HAP-1 (cell line): ENCODE results near the gene NR3C2.

Experiments
- DNase-seq, 2 experiments: peaks; one replicate each; pipeline ENCODE4 v3.0.0-alpha.2; 2016 to 2020; ENCODE audit warnings: low spot score in 2 of 2
- H3K27me3 ChIP-seq: fragments of 250-450 bp; sonication (Bioruptor Pico); 2 replicates; pipeline ENCODE4 v1.5.1; 2020; ENCODE audit warnings: low read depth, mild to moderate bottlenecking, moderate library complexity
- H3K36me3 ChIP-seq: fragments of 250-450 bp; sonication (Bioruptor Pico); replicated peaks from 2 replicates; pipeline ENCODE4 v1.5.1; 2020; ENCODE audit warnings: mild to moderate bottlenecking
- H3K4me1 ChIP-seq: fragments of 250-450 bp; sonication (Bioruptor Pico); 2 replicates; pipeline ENCODE4 v1.5.1; 2020; ENCODE audit warnings: mild to moderate bottlenecking
- H3K4me3 ChIP-seq: fragments of 250-450 bp; sonication (Bioruptor Pico); 2 replicates; pipeline ENCODE4 v1.5.1; 2020; ENCODE audit warnings: mild to moderate bottlenecking, moderate library complexity
- H3K9me3 ChIP-seq: fragments of 250-450 bp; sonication (Bioruptor Pico); 2 replicates; pipeline ENCODE4 v1.5.1; 2020; ENCODE audit warnings: mild to moderate bottlenecking, moderate library complexity
- in situ Hi-C: fragments of 300-500 bp; cut with MboI; formaldehyde crosslinking; loops from 3 replicates; pipeline ENCODE4 v1.14.3; 2020; ENCODE audit warnings: low sequenced_read_pairs, inconsistent platforms, mixed read lengths

The NR3C2 gene

DNA sequence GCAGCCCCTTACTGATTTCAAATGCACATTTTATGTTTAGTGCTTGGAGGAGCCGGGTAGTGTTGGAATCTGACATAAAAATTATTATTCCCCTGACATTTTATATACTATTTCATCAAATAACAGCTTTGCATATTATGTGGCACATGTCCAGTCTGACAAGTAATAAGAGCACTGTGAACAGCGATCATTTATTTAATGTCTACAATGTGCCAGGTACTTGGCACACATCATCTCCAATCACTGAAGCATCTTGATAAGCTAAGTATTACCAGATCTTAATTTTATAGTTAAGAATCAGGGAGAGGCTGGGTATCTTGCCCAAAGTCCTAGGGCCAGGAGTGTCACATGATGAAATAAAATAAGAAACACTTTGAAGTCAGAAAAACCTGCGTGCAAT is 197.2 kb downstream of the NR3C2 start:
- in situ Hi-C loops, result no loop called here
- Histone ChIP-seq H3K4me1 (no peaks in the 10 kb centered on the region), H3K36me3 (no peaks in the 10 kb centered on the region)

DNA sequence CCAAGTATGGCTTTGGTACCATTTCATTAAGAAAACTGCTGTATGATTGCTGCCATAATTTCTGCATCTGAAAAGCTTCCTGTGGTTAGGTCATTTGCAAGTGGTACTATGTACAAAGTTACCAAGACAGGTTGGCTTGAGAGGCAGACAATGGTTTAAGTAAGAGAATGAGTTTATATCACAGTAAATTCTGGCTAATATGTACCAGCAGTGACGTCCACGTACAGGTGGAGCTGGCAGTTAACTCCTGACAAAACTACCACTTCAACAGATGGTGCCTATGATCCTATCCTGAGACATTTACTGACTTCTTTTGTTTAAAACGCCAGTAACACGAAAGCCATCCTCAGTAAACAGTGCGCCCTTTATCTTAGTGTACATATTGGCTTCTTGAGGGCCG is 198.4 kb downstream of the NR3C2 start:
- no peaks in the 10 kb centered on the region for H3K9me3 ChIP-seq
- DNase-seq, result no peak
- H3K36me3 ChIP-seq, result no peaks in the 10 kb centered on the region

More for the DNA sequence above, 197.2 kb downstream of the NR3C2 start:
- no peak overlapping the region for H3K4me3 ChIP-seq
- no peaks in the 10 kb centered on the region for H3K9me3 ChIP-seq
- DNase-seq, result no peak
- H3K27me3 ChIP-seq, result no peaks in the 10 kb centered on the region

DNA sequence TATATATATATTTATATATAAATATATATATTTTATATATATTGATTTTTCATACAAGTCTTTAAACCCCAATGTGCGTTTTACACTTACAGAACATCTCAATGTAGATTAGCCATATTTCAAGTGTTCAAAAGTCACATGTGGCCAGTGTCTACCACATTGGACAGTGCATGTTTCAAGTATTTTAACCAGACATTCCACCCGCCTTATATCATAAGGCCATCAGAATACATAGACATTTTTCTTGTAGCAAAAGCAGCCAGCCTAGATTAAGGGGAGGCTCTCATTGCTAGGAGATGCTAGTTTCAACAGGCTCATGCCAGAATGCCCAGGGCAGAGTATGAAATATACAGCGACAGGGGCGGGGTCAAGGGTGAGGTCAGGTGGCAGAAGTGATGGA is 202.0 kb downstream of the NR3C2 start:
- Histone ChIP-seq H3K36me3 (no peaks in the 10 kb centered on the region), H3K9me3 (no peaks in the 10 kb centered on the region), H3K4me1 (no peaks in the 10 kb centered on the region), H3K4me3 (no peak overlapping the region), H3K27me3 (no peaks in the 10 kb centered on the region)
- DNase-seq, result no peak
- in situ Hi-C loops, result no loop called here

More for the DNA sequence above, 198.4 kb downstream of the NR3C2 start:
- no peaks in the 10 kb centered on the region for H3K4me1 ChIP-seq
- no peaks in the 10 kb centered on the region for H3K27me3 ChIP-seq
- in situ Hi-C loops, result no loop called here
- no peak overlapping the region for H3K4me3 ChIP-seq

DNA sequence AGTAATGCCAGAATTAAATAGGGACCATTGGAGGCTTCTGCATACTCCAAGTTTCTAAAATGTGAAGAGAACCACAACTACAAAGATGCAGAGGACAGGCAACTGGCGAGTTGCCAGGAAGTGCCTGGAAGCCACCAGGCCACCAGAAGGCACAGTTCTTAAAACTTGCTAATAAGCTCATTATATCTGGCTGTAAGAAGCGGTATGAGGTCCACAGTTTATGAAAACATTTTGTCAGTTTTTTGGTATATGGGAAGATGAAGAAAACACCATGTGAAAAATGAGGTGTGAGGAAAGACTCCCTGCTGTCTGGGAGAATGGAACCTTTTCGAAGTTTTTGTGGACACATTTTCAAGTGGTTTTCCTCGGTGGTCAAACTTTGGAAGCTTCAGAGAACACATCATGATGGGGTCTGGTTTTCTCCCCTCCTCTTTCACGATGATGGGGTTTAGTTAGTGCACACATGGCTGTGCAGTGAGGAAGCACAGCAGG is 202.7 kb downstream of the NR3C2 start:
- Histone ChIP-seq H3K4me1 (no peaks in the 10 kb centered on the region), H3K36me3 (no peaks in the 10 kb centered on the region), H3K9me3 (no peaks in the 10 kb centered on the region), H3K27me3 (no peaks in the 10 kb centered on the region), H3K4me3 (no peak overlapping the region)
- DNase-seq, result no peak
- in situ Hi-C loops, result no loop called here

DNA sequence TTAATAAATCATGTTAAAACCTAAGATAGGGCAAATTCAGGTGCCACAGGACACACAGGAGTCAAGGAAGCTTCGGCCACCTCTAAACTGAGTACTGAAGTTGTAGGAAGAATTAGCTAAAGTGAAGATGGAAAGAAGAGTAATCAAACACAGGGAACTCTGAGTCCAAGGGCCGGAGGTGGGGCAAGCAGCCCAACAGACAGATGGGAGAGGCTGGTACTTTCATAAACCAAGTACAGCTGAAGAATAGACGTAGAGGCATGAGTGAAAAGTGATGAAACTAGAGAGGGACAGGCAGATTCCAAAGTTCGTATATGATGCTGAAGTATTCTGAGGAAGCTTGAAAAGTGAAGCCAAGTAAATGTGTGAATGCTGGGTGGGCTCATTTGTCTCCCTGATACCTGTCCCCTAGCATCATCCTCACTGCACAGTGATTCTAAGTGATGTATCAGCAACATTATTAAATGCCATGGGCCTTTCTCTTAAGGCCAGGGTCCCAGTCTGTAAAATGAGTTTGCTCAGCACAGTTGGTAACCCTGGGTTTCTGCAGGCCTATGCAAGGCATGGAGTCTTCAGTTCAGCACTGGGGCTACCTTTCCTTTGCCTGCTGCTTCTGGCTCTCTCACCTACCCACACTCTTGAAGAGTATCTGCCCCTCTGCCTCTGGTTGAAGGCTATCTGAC is 203.3 kb downstream of the NR3C2 start:
- Histone ChIP-seq H3K4me1 (no peaks in the 10 kb centered on the region), H3K9me3 (no peaks in the 10 kb centered on the region), H3K4me3 (no peak overlapping the region), H3K27me3 (no peaks in the 10 kb centered on the region), H3K36me3 (no peaks in the 10 kb centered on the region)
- in situ Hi-C loops, result no loop called here
- no peak for DNase-seq

DNA sequence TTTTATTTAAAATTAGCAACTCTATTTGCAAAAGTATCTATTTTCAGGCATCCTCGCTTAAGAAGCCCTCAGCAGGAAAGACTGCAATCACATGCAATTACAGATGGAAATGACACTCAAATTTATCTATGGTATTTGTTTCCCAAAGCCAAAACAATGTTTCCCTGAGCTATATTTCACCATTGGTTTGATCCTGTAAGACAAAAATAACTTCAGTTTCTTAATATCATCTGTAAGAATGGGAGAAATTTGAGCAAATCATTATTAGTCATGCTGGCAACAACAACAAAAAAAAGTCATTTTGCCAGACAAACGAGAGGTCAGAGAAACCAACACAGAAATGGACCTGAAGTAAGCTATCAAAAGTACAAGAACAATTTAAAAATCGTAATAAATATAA is 204.1 kb downstream of the NR3C2 start:
- no peaks in the 10 kb centered on the region for H3K4me1 ChIP-seq
- H3K27me3 ChIP-seq, result no peaks in the 10 kb centered on the region
- in situ Hi-C loops, result no loop called here
- no peak overlapping the region for H3K4me3 ChIP-seq
- no peak for DNase-seq
- H3K36me3 ChIP-seq, result no peaks in the 10 kb centered on the region
- no peaks in the 10 kb centered on the region for H3K9me3 ChIP-seq

DNA sequence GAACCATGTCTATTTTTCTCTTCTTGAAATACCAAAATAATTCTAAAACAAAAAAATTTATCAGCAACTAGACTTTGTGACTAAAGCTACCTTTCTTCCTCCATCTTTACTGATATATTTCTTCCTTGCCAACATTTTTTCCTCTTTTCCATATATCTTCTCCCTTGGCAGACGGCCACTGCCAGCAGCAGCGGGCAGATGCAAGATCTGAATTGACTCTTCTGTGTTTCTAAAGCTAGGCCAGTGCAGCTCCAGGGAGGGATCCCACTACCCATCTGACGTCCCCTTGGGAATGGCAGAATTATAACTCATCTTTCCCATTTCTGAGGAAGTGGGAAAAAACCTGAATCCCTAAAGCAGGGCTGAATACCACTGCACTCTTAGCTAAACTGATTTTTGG is 206.4 kb downstream of the NR3C2 start:
- DNase-seq, result no peak

DNA sequence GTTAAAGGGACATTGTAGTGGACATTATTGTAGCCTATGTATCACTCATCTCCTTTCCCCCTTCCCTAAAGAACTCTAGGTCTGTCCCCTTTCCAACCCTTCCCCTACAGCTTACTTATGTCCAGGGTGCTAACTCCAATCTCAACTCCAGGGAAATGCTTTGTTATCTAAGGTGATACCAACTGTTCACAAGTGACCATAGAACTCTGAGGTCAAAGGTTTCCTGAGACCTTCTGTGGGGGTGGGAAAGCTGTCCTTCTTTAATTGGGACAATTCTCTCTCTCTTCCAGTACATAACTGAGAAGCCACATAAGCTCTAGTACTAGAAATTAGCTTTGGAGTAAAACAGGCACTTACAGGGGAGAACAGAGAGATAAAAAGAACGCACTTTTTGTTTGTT is 212.4 kb downstream of the NR3C2 start:
- Histone ChIP-seq H3K9me3 (no peaks in the 10 kb centered on the region), H3K4me3 (no peak overlapping the region), H3K4me1 (no peaks in the 10 kb centered on the region), H3K36me3 (no peaks in the 10 kb centered on the region), H3K27me3 (no peaks in the 10 kb centered on the region)
- in situ Hi-C loops, result no loop called here
- DNase-seq, result no peak

More for the DNA sequence above, 206.4 kb downstream of the NR3C2 start:
- in situ Hi-C loops, result no loop called here
- H3K36me3 ChIP-seq, result no peaks in the 10 kb centered on the region
- H3K4me3 ChIP-seq, result no peak overlapping the region
- no peaks in the 10 kb centered on the region for H3K9me3 ChIP-seq
- H3K4me1 ChIP-seq, result no peaks in the 10 kb centered on the region
- no peaks in the 10 kb centered on the region for H3K27me3 ChIP-seq

DNA sequence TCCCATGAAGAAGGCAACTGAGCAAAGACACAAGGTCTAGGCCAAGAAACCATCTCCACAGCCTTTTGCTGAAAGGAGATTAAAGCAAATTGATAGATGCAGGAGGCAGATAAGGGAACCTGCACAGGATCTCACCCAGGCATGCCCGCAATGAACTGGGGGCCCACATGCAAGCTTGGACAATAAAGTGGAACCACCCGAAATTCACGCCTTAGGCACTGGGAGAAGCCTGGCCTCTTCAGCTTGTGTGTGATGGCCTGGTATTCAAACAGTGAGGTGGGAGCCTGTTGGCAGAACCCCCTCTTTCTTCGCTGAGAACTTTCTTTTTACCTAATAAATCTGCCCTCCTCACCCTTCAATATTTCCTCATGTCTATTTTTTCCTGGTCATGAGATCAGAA is 213.2 kb downstream of the NR3C2 start:
- in situ Hi-C loops, result no loop called here

DNA sequence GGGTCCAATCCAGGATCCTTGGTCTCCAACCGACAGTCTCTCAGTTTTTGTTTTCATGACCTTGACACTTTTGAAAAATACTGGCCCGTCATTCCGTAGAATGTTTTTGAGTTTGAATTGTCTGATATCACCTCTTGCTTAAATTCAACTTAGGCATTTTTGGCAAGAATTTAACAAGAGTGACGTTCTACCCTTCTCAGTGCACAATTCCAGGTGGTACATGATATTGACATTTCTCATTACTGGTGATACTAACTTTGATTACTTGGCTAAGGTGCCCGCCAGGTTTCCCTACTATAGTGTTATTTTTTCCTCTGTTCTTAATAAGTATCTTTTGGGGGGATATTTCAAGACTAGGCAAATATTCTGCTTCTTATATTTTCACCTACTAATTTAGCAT is 215.1 kb downstream of the NR3C2 start:
- Histone ChIP-seq H3K4me3 (no peak overlapping the region), H3K4me1 (no peaks in the 10 kb centered on the region), H3K9me3 (no peaks in the 10 kb centered on the region), H3K36me3 (no peaks in the 10 kb centered on the region), H3K27me3 (no peaks in the 10 kb centered on the region)
- DNase-seq, result no peak
- in situ Hi-C loops, result no loop called here

More for the DNA sequence above, 213.2 kb downstream of the NR3C2 start:
- DNase-seq, result no peak
- Histone ChIP-seq H3K9me3 (no peaks in the 10 kb centered on the region), H3K4me1 (no peaks in the 10 kb centered on the region), H3K4me3 (no peak overlapping the region), H3K36me3 (no peaks in the 10 kb centered on the region), H3K27me3 (no peaks in the 10 kb centered on the region)

DNA sequence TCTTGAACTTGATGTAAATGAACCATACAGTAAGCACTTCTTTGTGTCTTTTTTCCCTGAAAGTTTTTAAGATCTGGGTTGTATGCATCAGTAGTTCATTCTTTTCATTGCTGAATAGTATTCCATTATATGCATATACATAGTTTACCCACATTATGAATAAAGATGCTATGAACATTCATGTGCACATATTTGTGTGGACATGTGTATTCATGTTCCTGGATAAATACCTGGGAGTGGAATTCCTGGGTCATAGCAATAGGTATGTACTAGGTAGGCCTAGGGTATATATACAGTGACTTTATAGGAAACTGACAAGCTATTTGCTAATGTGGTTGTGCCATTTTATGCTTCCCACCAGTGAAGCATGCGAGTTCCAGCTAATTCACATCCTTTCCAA is 215.9 kb downstream of the NR3C2 start:
- no peaks in the 10 kb centered on the region for H3K9me3 ChIP-seq
- no peaks in the 10 kb centered on the region for H3K4me1 ChIP-seq
- in situ Hi-C loops, result no loop called here
- H3K36me3 ChIP-seq, result no peaks in the 10 kb centered on the region
- no peaks in the 10 kb centered on the region for H3K27me3 ChIP-seq
- no peak overlapping the region for H3K4me3 ChIP-seq
- no peak for DNase-seq

DNA sequence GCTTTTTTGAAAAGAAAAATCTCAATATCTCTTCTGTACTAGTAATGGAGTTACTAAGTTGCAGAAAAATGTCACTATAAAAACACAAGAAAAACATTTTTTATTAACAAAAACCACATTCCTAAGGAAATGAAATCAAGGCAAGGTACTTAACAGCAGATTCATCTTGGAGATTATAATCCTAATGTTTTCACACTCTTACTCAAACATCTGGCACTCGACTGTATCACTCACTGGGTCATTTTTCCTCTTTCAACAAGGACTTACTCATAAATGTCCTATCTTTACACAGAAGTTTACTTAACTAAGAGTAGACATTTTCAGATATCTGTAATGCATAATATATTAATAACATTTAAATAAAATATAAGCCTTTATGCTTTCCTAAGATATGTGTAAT is 216.6 kb downstream of the NR3C2 start:
- Histone ChIP-seq H3K27me3 (no peaks in the 10 kb centered on the region), H3K36me3 (no peaks in the 10 kb centered on the region), H3K9me3 (no peaks in the 10 kb centered on the region), H3K4me3 (no peak overlapping the region), H3K4me1 (no peaks in the 10 kb centered on the region)
- no peak for DNase-seq
- in situ Hi-C loops, result no loop called here

DNA sequence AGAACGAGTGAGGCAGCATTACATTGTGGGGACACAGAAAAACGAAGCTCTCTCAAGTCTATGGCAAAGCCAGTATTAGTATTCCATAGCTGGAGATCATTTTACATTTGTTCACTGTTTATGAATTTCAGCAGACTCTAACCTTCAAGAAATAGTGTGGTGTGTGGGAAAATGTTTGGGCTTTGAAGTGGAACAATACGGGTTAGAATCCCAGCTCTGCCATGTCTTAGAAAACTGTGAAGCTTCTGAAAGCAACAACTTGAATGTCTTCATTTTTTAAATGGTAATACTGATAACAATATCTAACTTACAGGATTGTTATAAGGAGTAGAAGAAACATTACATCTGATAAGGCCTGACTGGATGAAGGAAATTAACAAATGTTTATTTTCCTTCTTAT is 217.7 kb downstream of the NR3C2 start:
- Histone ChIP-seq H3K36me3 (no peaks in the 10 kb centered on the region), H3K9me3 (no peaks in the 10 kb centered on the region), H3K4me3 (no peak overlapping the region), H3K4me1 (no peaks in the 10 kb centered on the region; the same call in 1 of the 2 replicates), H3K27me3 (no peaks in the 10 kb centered on the region)
- in situ Hi-C loops, result no loop called here
- no peak for DNase-seq

DNA sequence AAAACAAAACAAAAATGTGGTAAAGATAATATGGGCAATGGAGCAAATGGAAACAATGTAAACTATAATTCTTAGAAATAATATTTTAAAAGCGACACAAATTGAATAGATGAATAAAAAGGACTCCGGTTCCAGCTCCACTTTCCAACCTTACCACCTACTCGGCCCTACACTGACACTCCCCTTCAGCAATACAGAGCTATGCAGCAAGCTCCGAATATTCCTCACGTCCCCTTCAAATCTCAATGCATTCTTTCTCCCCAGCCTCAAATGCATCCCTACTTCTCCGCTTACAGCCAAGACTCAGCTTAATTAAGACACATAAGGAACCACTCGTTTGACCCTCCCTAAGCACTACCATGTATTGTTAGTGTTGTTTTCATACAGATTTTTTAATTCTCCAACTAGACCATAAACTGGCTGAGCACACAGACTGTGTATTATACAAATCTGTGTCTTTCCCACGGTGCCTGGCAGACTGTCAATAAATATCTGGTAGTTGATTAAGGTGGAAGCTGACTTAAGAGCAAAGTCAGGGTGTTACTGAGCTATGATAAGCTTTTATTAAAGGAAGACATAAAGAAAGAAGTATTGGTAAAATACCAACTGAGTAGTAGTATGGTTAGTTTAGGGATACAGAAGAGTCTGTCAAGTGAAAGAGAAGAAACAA is 219.1 kb downstream of the NR3C2 start:
- Histone ChIP-seq H3K27me3 (no peaks in the 10 kb centered on the region), H3K4me1 (no peaks in the 10 kb centered on the region; the same call in 1 of the 2 replicates), H3K36me3 (no peaks in the 10 kb centered on the region), H3K4me3 (no peak overlapping the region), H3K9me3 (no peaks in the 10 kb centered on the region)
- DNase-seq, result no peak
- in situ Hi-C loops, result no loop called here
